ENCODE measurements around the gene TMEM212.

TMEM212 gene

DNA sequence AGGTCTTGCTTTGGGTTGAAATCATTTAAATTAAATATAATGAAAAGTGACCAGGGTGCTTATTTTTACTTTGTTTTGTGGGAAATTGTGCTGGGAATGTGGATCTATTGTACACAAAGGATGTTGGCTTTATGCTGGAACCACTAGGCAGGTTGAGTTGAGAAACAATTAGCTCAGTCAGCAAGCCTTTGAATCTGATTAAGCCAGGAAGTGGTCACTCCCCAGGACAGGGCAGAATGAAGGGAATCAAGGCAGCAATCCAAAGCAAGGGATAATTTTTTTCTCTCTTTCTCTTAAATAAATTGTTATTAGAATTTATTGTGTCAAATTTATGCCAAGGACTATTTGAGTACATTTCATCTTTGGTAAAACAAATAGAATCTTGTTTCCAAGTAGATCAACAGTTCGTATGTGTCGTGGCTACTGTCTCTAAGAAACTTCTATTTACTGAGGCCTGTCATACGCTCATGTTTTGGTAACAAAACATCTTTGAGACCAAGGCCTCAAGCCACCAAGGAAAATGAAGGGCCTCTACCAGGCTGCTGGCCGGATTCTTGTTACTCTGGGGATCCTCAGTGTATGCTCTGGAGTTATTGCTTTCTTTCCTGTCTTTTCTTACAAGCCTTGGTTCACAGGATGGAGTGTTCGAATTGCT is at the start of gene TMEM212:
TSS of gene TMEM212 (plus strand) at position 486 of the 655 bp plus-strand sequence. CDS start at position 521, 35 bp downstream.
- in situ Hi-C loops (cut with HindIII; ENCODE audit: low sequenced_read_pairs), result no loop called here

- in situ Hi-C loops (cut with HindIII; ENCODE audit: low sequenced_read_pairs), result no loop called here
These were observed 46.4 kb upstream of the TMEM212 start for GRCh38 chr3:171796625-171797264.

DNA sequence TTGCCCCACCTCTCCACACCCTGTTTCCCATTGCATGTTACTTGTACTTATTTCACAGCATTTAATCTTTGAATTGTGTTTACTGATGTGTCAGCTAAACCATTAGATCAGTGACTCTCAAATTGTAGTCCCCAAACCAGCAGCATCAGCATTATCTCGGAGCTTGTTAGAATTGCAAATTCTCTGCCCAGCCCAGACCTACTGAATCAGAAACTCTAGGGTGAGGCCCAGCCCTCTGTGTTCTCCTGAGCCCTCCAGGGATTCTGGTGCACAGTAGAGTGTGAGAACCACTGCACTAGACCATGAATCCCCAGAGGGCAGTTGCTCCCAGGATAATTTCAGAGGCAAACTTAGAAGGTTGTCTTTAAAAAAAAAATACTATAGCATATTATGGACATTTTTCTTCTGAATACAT is 45.9 kb upstream of the TMEM212 start:
- in situ Hi-C loops (cut with HindIII; ENCODE audit: low sequenced_read_pairs), result no loop called here

DNA sequence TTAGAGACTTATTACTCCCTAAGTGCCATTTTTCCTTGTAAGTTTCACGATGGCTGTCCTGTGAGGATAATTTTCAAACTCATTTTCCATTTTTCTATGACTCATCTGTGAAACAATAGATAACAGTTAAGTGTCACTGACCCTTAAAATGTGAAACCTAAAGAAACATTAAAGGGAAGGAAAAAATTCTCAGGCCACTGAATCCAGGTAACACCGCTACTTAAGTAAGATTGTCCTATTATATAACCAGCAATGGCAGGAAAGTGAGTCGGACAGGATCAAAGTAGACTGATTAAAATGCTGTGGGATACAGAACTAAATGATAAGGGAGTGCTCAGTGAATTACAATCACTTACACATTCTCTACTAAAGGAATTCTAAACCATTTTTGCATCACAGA is 45.3 kb upstream of the TMEM212 start:
- in situ Hi-C loops (cut with HindIII; ENCODE audit: low sequenced_read_pairs), result no loop called here

DNA sequence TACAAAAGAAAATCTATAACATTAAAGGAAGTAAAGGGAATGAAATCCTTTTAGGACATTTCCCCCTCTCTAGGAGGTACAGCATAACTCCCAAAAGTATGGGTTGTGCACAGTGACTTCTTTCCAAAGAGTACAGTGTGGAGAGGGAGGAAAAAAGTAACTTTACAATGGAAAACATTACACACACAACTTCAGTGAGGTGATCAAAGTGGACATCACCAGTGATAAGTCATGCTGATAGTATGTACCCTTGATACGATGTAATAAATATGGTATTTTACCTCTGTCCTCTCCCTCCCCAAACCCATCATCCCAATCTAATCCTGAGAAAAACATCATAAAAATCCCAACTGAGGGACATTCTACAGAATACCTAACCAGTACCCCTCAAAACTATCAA is 43.6 kb upstream of the TMEM212 start:
- in situ Hi-C loops (cut with HindIII; ENCODE audit: low sequenced_read_pairs), result no loop called here

DNA sequence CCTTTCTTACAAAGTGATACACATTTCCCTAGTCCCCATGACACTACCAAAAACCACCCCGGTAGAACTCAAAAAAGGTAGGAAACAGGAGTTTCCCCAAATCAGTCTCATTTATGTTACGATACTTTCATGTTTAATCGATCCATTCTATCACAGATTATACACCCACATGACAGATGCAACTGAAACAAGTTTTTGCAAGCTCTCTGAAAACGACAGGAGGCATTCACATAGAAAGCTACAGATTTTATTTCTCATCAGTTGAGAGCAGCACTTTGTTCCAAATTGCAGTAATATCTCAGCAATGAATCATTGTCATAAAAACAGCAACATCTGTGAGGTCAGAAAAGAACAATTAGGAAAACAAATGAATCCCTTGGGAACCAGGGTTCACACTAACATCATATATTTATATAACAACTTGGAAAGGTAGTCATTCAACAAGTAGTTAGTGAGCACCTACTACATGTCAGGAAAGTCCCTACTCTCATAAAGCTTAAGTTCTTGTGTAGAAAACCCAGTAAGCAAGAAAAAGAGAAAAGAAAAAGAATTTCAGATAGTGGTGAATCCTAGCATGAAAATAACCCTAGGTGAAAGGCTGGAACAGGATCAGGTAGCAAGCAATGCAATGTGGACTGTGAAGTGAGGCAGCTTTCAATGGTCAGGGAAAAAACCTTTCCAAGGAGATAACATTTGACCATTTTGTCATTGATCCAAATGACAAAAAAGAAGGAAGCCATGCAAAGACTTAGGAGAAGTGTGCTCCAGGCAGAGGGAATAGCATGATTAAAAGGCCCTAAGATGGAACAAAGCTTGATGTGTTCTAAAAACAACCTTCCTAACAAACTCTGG is 41.2 kb upstream of the TMEM212 start:
- in situ Hi-C loops (cut with HindIII; ENCODE audit: low sequenced_read_pairs), result no loop called here

- in situ Hi-C loops (cut with HindIII; ENCODE audit: low sequenced_read_pairs), result no loop called here
These were observed 40.6 kb upstream of the TMEM212 start for GRCh38 chr3:171802590-171802956.

DNA sequence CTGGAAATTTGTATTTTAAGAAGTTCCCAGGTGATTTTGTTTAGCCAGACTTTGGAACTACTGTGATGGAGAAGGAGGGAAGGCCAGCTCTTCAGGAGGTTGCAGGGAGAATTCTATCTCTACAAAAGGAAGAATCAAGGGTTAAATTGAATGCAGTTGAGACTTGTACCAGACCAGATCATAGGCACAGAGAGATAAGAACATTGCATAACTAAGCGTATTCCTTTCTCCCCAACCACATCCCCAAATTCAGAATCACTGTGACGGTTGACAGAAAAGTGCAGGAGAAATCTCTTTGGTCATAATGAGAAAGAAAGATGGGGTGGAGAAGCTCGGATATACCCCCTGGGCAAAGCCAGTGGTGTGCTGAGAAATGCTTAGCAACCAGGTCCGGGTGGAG is 40.1 kb upstream of the TMEM212 start:
- in situ Hi-C loops (cut with HindIII; ENCODE audit: low sequenced_read_pairs), result no loop called here

DNA sequence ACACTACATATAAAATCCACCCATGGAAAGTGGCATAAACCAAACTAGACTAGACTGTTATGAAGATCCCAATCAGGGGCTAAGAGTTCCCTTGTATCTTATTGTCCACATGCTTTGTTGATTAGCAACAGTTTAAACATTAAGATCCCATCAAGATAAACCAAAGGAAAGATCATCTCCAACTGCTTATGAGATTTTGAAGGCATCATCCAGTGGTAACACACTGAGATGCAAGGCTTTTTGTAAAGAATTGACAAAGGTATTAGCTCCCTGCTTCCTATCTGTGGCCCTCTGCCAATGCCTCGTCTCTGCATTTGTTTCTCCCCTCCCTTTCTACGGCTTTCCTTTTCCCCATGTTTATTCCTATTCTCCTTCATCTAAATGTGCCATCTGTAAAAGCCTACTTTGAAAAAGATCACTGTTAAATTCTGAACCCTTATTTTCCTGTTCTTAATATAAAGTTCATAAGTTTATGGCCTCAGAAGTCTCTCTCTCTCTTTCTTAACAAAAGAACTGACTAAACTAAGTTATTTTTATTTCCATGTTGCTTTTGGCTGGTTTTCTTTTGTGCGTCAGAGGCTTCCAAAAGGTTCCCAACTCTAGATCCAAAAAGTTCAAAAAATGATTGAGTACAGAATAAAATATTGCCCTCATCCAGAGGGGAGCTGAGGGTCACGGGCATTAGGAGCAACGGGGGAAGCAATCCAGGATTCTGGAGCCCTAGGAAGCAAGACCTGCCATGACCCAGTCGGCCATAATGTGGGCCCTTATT is 38.3 kb upstream of the TMEM212 start:
- in situ Hi-C loops (cut with HindIII; ENCODE audit: low sequenced_read_pairs), result no loop called here

DNA sequence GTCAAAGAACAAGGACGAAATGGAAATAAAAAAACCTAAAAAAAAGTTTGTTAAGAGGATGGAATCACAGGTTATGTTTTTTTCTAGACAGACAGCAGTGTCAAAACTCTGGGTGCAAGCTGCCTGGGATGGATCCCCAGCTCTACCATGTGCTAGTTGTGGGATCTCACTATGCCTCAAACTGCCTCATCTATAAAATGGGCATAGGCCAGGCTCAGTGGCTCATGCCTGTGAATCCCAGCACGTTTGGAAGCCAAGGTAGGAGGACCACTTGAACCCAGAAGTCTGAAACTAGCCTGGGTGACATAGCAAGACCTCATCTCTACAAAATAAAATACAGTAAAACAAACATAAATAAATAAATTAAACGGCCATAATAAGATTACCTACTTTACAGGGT is 37.5 kb upstream of the TMEM212 start:
- in situ Hi-C loops (cut with HindIII; ENCODE audit: low sequenced_read_pairs), result no loop called here

DNA sequence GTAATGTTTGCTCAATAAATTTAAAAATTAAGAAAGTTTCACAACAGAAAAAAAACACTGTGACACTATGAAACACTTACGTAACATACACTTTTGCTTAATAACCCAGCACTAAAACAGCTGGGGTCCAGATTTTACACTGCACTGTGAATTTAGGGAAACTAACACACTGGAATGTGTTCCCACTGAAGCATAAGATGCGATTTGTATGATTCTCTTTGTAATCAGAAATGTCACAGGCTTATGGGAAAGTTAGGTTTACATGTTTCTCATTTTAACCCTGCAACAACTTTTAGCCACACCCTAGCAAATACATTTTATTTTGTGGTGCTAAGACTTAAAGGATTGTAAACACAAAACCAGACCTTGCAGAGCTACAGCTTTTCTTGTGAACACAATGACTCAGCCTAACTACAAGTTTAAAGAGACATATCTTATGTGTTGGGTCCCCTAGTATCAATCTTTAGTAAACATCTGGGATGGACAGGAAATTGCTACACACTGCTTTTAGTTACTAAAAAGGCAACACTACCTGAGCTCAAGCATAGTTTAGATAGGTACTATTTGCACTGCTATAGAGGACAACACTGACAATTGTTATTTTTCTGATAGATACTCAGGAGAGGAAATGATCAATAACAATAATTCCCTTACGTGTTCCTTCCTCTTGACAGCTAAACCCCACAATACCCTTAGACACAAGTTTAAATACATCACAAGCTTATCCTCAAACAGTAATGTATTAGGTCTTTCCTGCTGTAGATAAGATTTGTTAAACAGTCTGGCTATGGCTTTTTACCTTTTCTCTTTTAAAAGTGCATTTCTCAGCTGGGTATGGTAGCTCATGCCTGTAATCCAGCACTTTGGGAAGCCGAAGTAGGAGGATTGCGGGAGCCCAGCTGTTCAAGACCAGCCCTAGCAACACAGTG is 36.7 kb upstream of the TMEM212 start:
- in situ Hi-C loops (cut with HindIII; ENCODE audit: low sequenced_read_pairs), result no loop called here

DNA sequence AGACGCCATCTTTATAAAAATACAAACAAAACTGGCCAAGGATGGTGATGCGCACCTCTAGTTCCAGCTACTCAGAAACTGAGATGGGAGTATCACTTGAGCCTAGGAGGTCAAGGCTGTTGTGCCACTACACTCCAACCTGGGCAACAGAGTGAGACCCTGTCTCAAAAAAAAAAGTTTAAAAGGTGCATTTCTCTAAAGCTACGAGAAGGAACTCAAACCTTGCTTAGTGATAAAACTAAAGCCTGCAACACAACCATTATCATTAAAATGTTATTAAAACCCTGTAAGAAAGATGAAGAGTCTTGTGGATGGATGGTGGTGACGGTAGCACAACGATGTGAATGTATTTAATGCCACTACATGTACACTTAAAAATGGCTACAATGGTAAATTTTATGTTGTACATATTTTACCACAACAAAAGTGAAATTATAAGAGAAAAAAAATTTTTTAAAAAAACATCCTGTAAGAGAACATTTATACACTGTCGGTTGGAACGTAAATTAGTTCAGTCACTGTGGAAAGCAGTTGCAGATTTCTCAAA is 35.9 kb upstream of the TMEM212 start:
- in situ Hi-C loops (cut with HindIII; ENCODE audit: low sequenced_read_pairs), result no loop called here

GRCh38 chr3:171807806-171808205 is 35.3 kb upstream of the TMEM212 start:
- in situ Hi-C loops (cut with HindIII; ENCODE audit: low sequenced_read_pairs), result no loop called here

DNA sequence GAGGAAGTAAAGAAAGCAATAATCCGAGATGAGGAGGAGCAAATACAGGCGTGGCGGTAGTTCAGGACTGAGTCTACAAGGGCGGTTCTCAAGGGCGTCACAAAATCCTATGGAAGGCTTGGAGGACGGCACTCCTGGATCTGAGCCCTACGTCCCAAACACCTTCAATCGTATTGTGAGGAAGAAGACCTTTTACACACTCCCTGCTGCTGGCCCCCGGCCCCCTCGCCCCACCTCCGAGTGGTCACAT is 33.6 kb upstream of the TMEM212 start:
- in situ Hi-C loops (cut with HindIII; ENCODE audit: low sequenced_read_pairs), result no loop called here

DNA sequence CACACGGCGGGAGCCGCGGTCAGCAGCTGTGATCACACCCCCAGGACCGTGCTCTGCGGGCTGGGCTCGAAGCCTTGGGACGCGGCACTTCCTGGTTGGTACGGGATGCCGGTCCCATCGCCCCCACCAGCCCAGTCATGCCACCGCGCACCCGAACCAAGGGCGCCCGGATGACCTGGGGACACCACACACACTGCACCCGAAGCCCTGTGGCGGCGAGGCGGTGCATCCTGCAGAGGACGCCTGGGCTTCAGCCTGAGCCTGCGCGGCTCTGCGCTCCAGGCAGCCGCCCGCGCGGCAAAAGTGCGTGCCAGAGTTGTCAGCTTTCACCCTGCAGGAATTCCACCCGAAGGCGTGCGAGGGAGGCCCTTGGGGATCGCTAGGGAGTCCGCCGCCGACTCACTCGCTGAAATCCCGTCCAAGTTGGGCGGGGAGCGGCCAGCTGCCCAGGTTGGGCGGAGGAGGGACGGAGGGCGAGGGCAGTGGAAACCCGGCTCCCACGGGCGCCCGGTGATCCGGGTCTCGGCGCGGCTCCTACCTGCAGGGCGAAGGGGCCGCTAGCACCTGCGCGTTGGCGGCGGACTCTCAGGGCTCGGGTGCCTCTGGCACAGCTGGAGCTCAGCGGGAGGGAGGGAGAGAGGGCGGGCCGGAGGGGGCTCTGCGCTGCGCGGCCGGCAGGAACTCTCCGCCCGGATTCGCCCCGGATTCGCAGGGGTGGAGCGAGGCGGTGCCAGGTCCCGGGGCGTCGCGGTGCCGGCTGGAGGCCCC is 33.1 kb upstream of the TMEM212 start, which contains the start of gene PLD1:
TSS of gene PLD1 (minus strand) at position 623 of the 768 bp plus-strand sequence. CDS start 72,432 bp downstream, outside the sequence.
- in situ Hi-C loops (cut with HindIII; ENCODE audit: low sequenced_read_pairs), result loop anchor here (5.0 kb wide), 1 partner anchor 52 kb away; no protein-coding TSS in a partner anchor

DNA sequence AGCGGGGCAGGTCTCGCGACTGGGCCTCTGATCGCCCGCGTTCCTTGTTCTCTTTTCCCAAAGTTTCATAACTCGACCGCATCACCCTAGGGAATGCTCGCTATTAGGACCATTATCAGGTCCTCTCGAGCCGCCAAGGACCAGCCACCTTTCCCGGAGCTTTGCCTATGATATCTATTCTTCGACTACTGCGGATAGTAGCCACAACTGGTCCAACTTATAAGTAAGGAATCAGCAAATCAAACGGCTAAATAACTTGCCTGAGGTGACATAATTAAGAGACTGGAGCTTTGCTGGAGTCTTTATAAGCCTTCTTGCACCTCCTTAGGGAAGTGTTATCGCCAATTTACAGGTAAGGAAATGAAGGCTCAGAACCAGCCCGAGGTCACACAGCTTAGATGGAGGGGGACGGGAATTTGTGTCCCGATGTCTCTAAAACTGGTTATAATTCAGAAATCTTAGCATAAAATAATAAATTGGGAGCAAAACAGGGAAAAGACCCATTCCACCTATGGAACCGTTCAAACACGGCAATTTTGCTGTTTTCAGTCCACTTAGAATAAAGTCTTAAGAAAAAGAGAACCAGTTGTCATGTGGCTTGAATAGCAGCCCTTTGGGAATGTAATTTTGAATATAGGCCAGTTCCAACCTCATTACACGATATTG is 32.4 kb upstream of the TMEM212 start:
- in situ Hi-C loops (cut with HindIII; ENCODE audit: low sequenced_read_pairs), result loop anchor here (5.0 kb wide), 1 partner anchor 52 kb away; no protein-coding TSS in a partner anchor

DNA sequence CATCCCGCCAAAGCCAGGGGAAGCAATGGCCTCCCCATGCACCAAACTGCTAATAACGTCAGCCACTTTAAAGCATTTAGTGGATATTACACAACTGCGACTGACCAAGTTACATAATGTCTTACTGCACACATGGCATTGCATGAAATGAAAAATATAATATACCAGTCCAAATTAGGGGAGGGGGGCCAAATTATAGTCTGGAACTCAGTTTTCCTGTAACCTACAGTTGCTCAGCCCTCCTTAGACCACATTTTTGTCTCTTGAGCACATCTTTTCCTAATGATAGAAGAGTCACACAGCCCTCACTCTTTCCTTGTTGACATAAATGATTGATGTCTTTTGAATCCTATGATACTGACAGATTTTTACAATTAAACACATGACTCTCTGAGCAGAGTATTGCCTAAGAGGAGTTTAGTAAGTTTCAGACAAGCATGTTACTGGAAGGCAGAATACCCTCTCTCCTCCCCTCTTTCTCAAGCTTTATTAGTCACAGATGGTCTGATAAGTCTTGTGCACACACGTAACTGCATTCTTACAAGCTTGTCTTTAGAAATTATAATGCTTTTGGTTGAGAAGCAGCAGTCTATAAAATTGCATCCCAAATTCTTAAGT is 31.7 kb upstream of the TMEM212 start:
- in situ Hi-C loops (cut with HindIII; ENCODE audit: low sequenced_read_pairs), result loop anchor here (5.0 kb wide), 1 partner anchor 51 kb away; no protein-coding TSS in a partner anchor

GRCh38 chr3:171811913-171812335 is 31.2 kb upstream of the TMEM212 start:
- in situ Hi-C loops (cut with HindIII; ENCODE audit: low sequenced_read_pairs), result loop anchor here (5.0 kb wide), 1 partner anchor 50 kb away; no protein-coding TSS in a partner anchor

All from endothelial cell of hepatic sinusoid (primary cell).